Measurements from ENCODE around the gene PSMD10. TPM values are rescaled to one million over a fixed set of nuclear protein-coding genes. Genes with fewer than 3 reads are reported as not detected.

PSMD10 gene
- polyA plus RNA-seq, 1 experiment = 118 TPM

DNA sequence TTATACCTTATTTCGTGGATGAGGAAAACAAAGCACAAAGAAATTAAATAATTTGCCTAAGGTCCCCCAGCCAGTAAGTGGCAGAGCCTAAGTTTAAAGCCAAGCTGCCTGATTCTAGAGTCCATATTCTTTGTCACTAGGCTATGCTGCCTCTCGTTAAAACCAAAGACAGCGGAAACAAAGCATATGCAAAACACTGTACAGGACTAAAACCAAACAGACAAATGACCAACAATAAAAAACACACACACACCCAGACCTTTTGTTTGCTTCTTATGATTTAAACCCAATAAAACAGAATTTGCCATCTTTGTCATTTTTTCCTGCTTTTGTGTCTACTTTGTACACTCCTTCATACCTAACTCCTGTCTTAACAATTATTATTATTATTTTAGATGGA, 56.6 kb downstream of the PSMD10 start:
- TF ChIP-seq, protein P1, sequence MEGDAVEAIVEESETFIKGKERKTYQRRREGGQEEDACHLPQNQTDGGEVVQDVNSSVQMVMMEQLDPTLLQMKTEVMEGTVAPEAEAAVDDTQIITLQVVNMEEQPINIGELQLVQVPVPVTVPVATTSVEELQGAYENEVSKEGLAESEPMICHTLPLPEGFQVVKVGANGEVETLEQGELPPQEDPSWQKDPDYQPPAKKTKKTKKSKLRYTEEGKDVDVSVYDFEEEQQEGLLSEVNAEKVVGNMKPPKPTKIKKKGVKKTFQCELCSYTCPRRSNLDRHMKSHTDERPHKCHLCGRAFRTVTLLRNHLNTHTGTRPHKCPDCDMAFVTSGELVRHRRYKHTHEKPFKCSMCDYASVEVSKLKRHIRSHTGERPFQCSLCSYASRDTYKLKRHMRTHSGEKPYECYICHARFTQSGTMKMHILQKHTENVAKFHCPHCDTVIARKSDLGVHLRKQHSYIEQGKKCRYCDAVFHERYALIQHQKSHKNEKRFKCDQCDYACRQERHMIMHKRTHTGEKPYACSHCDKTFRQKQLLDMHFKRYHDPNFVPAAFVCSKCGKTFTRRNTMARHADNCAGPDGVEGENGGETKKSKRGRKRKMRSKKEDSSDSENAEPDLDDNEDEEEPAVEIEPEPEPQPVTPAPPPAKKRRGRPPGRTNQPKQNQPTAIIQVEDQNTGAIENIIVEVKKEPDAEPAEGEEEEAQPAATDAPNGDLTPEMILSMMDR (IDR thresholded peaks at IDR 0.05; ENCODE audit: low read depth, low read length) = no peak
- ChIA-PET POLR2A (no interaction called here), CTCF (no interaction called here)
- no peak overlapping the region for H3K27ac ChIP-seq (ENCODE audit: low read depth, low read length)
- DNase-seq (ENCODE audit: low read depth, low spot score) = no peak
- H3K4me3 ChIP-seq (ENCODE audit: low read depth, low read length) = no peak overlapping the region
- no peaks in the 10 kb centered on the region for H3K27me3 ChIP-seq (ENCODE audit: control insufficient read depth, insufficient read depth, low read length)
- H3K9me3 ChIP-seq (ENCODE audit: control insufficient read depth, insufficient read depth, low read length) = no peaks in the 10 kb centered on the region

Other genes starting within 250 kb of the PSMD10 start
- gene TEX13B, start 109.2 kb downstream of the PSMD10 start, polyA plus RNA-seq (2011; rRNA removed) = not detected in 2 replicates
- gene VSIG1, start 46.5 kb downstream of the PSMD10 start, polyA plus RNA-seq (2011; rRNA removed) = 0.10 and 0.22 TPM in 2 replicates
- gene ATG4A, start 236 bp upstream of the PSMD10 start, polyA plus RNA-seq (2011; rRNA removed) = 10.7 and 13.3 TPM in 2 replicates

All from AG04450 (cell line).